K562 (cell line): Measurements from ENCODE around the gene SZT2. TPM values are rescaled to one million over a fixed set of nuclear protein-coding genes. Genes with fewer than 3 reads are reported as not detected.

Experiments used
- ASH1L ChIP-seq: fragments of 450-650 bp; IDR thresholded peaks from 2 replicates; pipeline ENCODE4 v1.6.1; 2018; ENCODE audit warnings: borderline replicate concordance, mild to moderate bottlenecking, low read depth; ENCODE audit not compliant: partially characterized antibody
- LCOR ChIP-seq: sonication (generic); formaldehyde crosslinking; IDR thresholded peaks from 2 replicates; pipeline ENCODE4 v1.8.0; 2022; ENCODE audit warnings: mild to moderate bottlenecking, missing genetic modification reagents
- MAZ ChIP-seq, 2 experiments: fragments of 450-650 bp in 1 of 2; sonication (generic) in 1 of 2; formaldehyde crosslinking; IDR thresholded peaks in 1 of 2; conservative IDR thresholded peaks in 1 of 2; 2 replicates each; pipeline versions ENCODE4 v1.4.0 to v1.5.0; 2020; ENCODE audit warnings: mild to moderate bottlenecking in 1 of 2, missing genetic modification reagents in 1 of 2
- NCOA1 ChIP-seq: fragments of 450-650 bp; IDR thresholded peaks from 2 replicates; pipeline ENCODE4 v1.6.1; 2016; ENCODE audit warnings: low read depth
- NRF1 ChIP-seq, 2 experiments: fragments of 450-650 bp; IDR thresholded peaks in 1 of 2; conservative IDR thresholded peaks in 1 of 2; 2 replicates each; pipeline ENCODE4 v1.6.1; 2014; ENCODE audit warnings: mild to moderate bottlenecking in 2 of 2
- POLR3A ChIP-seq: IDR thresholded peaks from 2 replicates; pipeline ENCODE4 v1.6.1; 2011; ENCODE audit warnings: borderline replicate concordance, mild to moderate bottlenecking, moderate library complexity; ENCODE audit not compliant: insufficient read length, insufficient read depth; ENCODE audit errors: extremely low read depth
- SMARCB1 ChIP-seq: IDR thresholded peaks from 2 replicates; pipeline ENCODE4 v1.6.1; 2011; ENCODE audit warnings: improper control_type of control experiment, low read depth; ENCODE audit not compliant: insufficient read length
- SRSF3 ChIP-seq: fragments of 200-400 bp; formaldehyde crosslinking; IDR thresholded peaks from 2 replicates; pipeline ENCODE4 v1.6.1; 2016; ENCODE audit warnings: mild to moderate bottlenecking, low read length, moderate library complexity; ENCODE audit not compliant: insufficient read depth
- TCF3 ChIP-seq: sonication (generic); formaldehyde crosslinking; IDR thresholded peaks from 2 replicates; pipeline ENCODE4 v1.4.0; 2020; ENCODE audit warnings: mild to moderate bottlenecking, missing genetic modification reagents
- ZBTB1 ChIP-seq: sonication (generic); formaldehyde crosslinking; IDR thresholded peaks from 2 replicates; pipeline ENCODE4 v1.8.1; 2023; ENCODE audit warnings: missing genetic modification reagents, low read depth, mild to moderate bottlenecking, borderline replicate concordance
- ZKSCAN8 ChIP-seq: fragments of 200-800 bp; sonication (Bioruptor generic); IDR thresholded peaks from 2 replicates; pipeline ENCODE4 v1.6.1; 2016; ENCODE audit warnings: missing genetic modification characterization, missing compliant biosample characterization
- ZNF274 ChIP-seq: IDR thresholded peaks from 2 replicates; pipeline ENCODE4 v1.6.1; 2011; ENCODE audit warnings: low read depth, mild to moderate bottlenecking, low read length, moderate library complexity, borderline replicate concordance
- polyA plus RNA-seq, 8 experiments: library from polyadenylated mRNA; depleted of rRNA in 4 of 8; stranded (reverse) in 5 of 8; unstranded in 3 of 8; fragments of >200 nt; fragmentation: Nextera tagmentation in 2 of 8; fragmentation: Illumina TruSeq in 1 of 8; extraction: Ambion mirVana in 2 of 8; extraction: Trizol in 1 of 8; gene quantifications; 2 replicates each; pipeline versions ENCODE4 v1.2.1 to v1.2.3, GENCODE V29; 2011 to 2014; ENCODE audit warnings: inconsistent platforms in 1 of 8, missing spikeins in 1 of 8
- total RNA-seq, 7 experiments: library from RNA; depleted of rRNA in 6 of 7; stranded (reverse); fragments of >200 nt in 6 of 7; fragmentation: Illumina TruSeq in 2 of 7; extraction: Trizol in 2 of 7; gene quantifications; 2 replicates each; pipeline versions ENCODE4 v1.2.1 to v1.2.3, GENCODE V29; 2011 to 2021; ENCODE audit warnings: low replicate concordance in 1 of 7
- TF ChIP-seq, protein P1 (sequence below): sonication (generic); formaldehyde crosslinking; IDR thresholded peaks from 2 replicates; pipeline ENCODE4 v1.8.0; 2022; ENCODE audit warnings: missing genetic modification reagents, mild to moderate bottlenecking, borderline replicate concordance
- TF ChIP-seq, protein P2 (sequence below), 2 experiments: IDR thresholded peaks in 1 of 2; conservative IDR thresholded peaks in 1 of 2; 2 replicates each; pipeline ENCODE4 v1.6.1; 2016; ENCODE audit warnings: low read depth in 2 of 2, mild to moderate bottlenecking in 1 of 2, missing compliant biosample characterization in 1 of 2, missing genetic modification characterization in 1 of 2, moderate library complexity in 1 of 2

The SZT2 gene
- total and polyA plus RNA-seq, 9 of the 15 experiments (the other 6 are each of a cell fraction or from before 2014, with no cell fraction given): 0.88 to 31.0 (median 12.8) TPM

DNA sequence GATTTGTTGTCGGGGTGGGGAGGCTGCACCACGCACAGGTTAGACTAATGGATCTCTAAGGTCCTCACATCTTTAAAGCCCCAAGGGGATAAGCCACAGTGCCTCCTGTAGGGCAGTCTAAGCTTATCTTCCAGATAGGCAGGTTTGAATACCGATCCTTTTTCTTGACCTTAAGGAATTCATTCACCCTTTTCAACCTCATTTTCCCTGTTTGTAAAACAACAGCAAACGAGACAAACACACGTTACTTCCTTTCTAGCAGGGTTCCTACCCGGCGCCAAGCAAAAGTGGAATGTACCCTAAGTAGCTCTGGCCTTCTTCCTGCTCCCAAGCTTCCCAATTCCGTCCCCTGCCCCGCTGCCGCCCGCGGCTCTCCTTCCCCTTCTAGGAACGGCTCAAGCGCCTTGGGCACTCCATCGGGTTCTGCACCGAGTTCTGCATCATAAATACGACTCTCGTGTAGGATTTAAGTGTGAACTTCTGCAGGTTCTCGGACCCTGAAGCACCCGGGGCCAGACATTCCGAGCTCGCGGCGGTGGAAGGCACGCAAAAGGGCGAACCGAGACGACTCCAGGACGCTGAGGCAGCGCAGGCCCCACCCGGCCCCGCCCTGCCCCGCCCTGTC lies 31.5 kb upstream of the SZT2 start (continued):
- TF ChIP-seq NCOA1 (no peak), ZNF274 (no peak), ASH1L (no peak), NRF1 (conservative IDR thresholded peaks at IDR 0.05 in 1 of 2, IDR thresholded peaks at IDR 0.05 in 1 of 2) (peak; percentile 70 to 73; a peak in 3 of 4 replicates), LCOR (no peak), POLR3A (no peak), ZKSCAN8 (CRISPR knock-in tag) (no peak), MAZ (CRISPR knock-in tag; conservative IDR thresholded peaks at IDR 0.05 in 1 of 2, IDR thresholded peaks at IDR 0.05 in 1 of 2) (peak in 1 of 2 experiments; percentile 66; a peak in 2 of 4 replicates), SRSF3 (no peak), TCF3 (no peak), SMARCB1 (no peak), ZBTB1 (CRISPR knock-in tag) (no peak)
- TF ChIP-seq, protein P1, sequence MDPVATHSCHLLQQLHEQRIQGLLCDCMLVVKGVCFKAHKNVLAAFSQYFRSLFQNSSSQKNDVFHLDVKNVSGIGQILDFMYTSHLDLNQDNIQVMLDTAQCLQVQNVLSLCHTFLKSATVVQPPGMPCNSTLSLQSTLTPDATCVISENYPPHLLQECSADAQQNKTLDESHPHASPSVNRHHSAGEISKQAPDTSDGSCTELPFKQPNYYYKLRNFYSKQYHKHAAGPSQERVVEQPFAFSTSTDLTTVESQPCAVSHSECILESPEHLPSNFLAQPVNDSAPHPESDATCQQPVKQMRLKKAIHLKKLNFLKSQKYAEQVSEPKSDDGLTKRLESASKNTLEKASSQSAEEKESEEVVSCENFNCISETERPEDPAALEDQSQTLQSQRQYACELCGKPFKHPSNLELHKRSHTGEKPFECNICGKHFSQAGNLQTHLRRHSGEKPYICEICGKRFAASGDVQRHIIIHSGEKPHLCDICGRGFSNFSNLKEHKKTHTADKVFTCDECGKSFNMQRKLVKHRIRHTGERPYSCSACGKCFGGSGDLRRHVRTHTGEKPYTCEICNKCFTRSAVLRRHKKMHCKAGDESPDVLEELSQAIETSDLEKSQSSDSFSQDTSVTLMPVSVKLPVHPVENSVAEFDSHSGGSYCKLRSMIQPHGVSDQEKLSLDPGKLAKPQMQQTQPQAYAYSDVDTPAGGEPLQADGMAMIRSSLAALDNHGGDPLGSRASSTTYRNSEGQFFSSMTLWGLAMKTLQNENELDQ (CRISPR knock-in tag): no peak
- TF ChIP-seq, protein P2, sequence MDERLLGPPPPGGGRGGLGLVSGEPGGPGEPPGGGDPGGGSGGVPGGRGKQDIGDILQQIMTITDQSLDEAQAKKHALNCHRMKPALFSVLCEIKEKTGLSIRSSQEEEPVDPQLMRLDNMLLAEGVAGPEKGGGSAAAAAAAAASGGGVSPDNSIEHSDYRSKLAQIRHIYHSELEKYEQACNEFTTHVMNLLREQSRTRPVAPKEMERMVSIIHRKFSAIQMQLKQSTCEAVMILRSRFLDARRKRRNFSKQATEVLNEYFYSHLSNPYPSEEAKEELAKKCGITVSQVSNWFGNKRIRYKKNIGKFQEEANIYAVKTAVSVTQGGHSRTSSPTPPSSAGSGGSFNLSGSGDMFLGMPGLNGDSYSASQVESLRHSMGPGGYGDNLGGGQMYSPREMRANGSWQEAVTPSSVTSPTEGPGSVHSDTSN (CRISPR knock-in tag; IDR thresholded peaks at IDR 0.05; ENCODE audit: low read depth): no peak
- TF ChIP-seq, protein P2 (tag; conservative IDR thresholded peaks at IDR 0.05; ENCODE audit: low read depth): no peak
